ENCODE results near the gene VMP1. TPM values are rescaled to one million over a fixed set of nuclear protein-coding genes. Genes with fewer than 3 reads are reported as not detected.

The VMP1 gene
- total RNA-seq, 1 experiment from 2014 or later: 277 TPM

GRCh38 chr17:59829217-59830006 lies 122.0 kb downstream of the VMP1 start:
- BruUV-seq (replicated peaks): TSS peak; percentile 85
- intact Hi-C loops (cut with micrococcal nuclease): loop anchor here (1.0 kb wide), 3 partner anchors 8 to 75 kb away; no protein-coding TSS in a partner anchor
- peak overlapping the region; percentile 51 for H3K4me3 ChIP-seq (ENCODE audit: low read length)

GRCh38 chr17:59830007-59830630 lies 122.7 kb downstream of the VMP1 start:
- ChIA-PET POLR2A (ENCODE audit: unreplicated experiment) (no interaction called here), CTCF (no interaction called here)
- H3F3A ChIP-seq (ENCODE audit: low read length, unreplicated experiment): peaks cover 20% of the 10 kb centered on the region
- H3K9me2 ChIP-seq (replicated peaks; ENCODE audit: low read length): no peaks in the 10 kb centered on the region
- no peaks in the 10 kb centered on the region for H3K36me3 ChIP-seq (ENCODE audit: low read depth, low read length)
- peak overlapping the region; percentile 79 for H3K4me2 ChIP-seq (ENCODE audit: low read length)
- intact Hi-C loops (cut with micrococcal nuclease): no loop called here
- H4K20me1 ChIP-seq (ENCODE audit: low read length): no peaks in the 10 kb centered on the region
- BruUV-seq (replicated peaks): no TSS peak
- H3K79me2 ChIP-seq (ENCODE audit: low read length): peaks cover 47% of the 10 kb centered on the region
- H3K27ac ChIP-seq (ENCODE audit: low read length): peak overlapping the region; percentile 96
- TF ChIP-seq, protein P1, sequence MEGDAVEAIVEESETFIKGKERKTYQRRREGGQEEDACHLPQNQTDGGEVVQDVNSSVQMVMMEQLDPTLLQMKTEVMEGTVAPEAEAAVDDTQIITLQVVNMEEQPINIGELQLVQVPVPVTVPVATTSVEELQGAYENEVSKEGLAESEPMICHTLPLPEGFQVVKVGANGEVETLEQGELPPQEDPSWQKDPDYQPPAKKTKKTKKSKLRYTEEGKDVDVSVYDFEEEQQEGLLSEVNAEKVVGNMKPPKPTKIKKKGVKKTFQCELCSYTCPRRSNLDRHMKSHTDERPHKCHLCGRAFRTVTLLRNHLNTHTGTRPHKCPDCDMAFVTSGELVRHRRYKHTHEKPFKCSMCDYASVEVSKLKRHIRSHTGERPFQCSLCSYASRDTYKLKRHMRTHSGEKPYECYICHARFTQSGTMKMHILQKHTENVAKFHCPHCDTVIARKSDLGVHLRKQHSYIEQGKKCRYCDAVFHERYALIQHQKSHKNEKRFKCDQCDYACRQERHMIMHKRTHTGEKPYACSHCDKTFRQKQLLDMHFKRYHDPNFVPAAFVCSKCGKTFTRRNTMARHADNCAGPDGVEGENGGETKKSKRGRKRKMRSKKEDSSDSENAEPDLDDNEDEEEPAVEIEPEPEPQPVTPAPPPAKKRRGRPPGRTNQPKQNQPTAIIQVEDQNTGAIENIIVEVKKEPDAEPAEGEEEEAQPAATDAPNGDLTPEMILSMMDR (conservative IDR thresholded peaks at IDR 0.05; ENCODE audit: low read depth, low read length): no peak
- TF ChIP-seq EZH2phosphoT487 (IDR thresholded peaks at IDR 0.05; ENCODE audit: borderline replicate concordance, low read length) (no peak), EZH2 (IDR thresholded peaks at IDR 0.05; ENCODE audit: low read length, unreplicated experiment) (no peak)
- H3K4me1 ChIP-seq (ENCODE audit: insufficient read depth, low read length): peaks cover 62% of the 10 kb centered on the region
- H3K4me3 ChIP-seq (ENCODE audit: low read length): peak overlapping the region; percentile 51
- no peaks in the 10 kb centered on the region for H3K9me3 ChIP-seq (ENCODE audit: low read length)
- H3K27me3 ChIP-seq (ENCODE audit: low read length): no peaks in the 10 kb centered on the region
- DNase-seq (peak; percentile 49), ATAC-seq (peak; percentile 4; the same call in 1 of the 2 replicates)
- no peak overlapping the region for H2AFZ ChIP-seq (ENCODE audit: low read length)
- H3K9ac ChIP-seq (ENCODE audit: low read length): peak overlapping the region; percentile 83

More at GRCh38 chr17:59829217-59830006, 122.0 kb downstream of the VMP1 start:
- ATAC-seq (peak; percentile 88), DNase-seq (peak; percentile 100)
- CTCF ChIA-PET: interaction anchor here (0.7 kb wide), 1 partner anchor 75 kb away, joined by 3 read pairs; no protein-coding TSS in a partner anchor
- Histone ChIP-seq H3K36me3 (ENCODE audit: low read depth, low read length) (no peaks in the 10 kb centered on the region), H3K9me3 (ENCODE audit: low read length) (no peaks in the 10 kb centered on the region), H4K20me1 (ENCODE audit: low read length) (no peaks in the 10 kb centered on the region), H3K27me3 (ENCODE audit: low read length) (no peaks in the 10 kb centered on the region), H3F3A (ENCODE audit: low read length, unreplicated experiment) (peaks cover 20% of the 10 kb centered on the region), H3K9ac (ENCODE audit: low read length) (peak overlapping the region; percentile 83), H3K9me2 (replicated peaks; ENCODE audit: low read length) (no peaks in the 10 kb centered on the region), H3K79me2 (ENCODE audit: low read length) (peaks cover 47% of the 10 kb centered on the region), H2AFZ (ENCODE audit: low read length) (no peak overlapping the region), H3K27ac (ENCODE audit: low read length) (peak overlapping the region; percentile 96), H3K4me2 (ENCODE audit: low read length) (peak overlapping the region; percentile 79), H3K4me1 (ENCODE audit: insufficient read depth, low read length) (peaks cover 66% of the 10 kb centered on the region)
- TF ChIP-seq EZH2 (IDR thresholded peaks at IDR 0.05; ENCODE audit: low read length, unreplicated experiment) (no peak), EZH2phosphoT487 (IDR thresholded peaks at IDR 0.05; ENCODE audit: borderline replicate concordance, low read length) (no peak)
- TF ChIP-seq, protein P1 (conservative IDR thresholded peaks at IDR 0.05; ENCODE audit: low read depth, low read length): no peak
- POLR2A ChIA-PET (ENCODE audit: unreplicated experiment): interaction anchor here (1.0 to 2.7 kb wide), 6 partner anchors 8 to 76 kb away, joined by 3 to 51 read pairs (median 10); no protein-coding TSS in a partner anchor
